Measurements from ENCODE around the gene LSR. TPM values are rescaled to one million over a fixed set of nuclear protein-coding genes. Genes with fewer than 3 reads are reported as not detected.
A peak's percentile ranks its signal among the peaks of the same experiment; 100 is the strongest.

The LSR gene
- total RNA-seq, result 103 TPM

DNA sequence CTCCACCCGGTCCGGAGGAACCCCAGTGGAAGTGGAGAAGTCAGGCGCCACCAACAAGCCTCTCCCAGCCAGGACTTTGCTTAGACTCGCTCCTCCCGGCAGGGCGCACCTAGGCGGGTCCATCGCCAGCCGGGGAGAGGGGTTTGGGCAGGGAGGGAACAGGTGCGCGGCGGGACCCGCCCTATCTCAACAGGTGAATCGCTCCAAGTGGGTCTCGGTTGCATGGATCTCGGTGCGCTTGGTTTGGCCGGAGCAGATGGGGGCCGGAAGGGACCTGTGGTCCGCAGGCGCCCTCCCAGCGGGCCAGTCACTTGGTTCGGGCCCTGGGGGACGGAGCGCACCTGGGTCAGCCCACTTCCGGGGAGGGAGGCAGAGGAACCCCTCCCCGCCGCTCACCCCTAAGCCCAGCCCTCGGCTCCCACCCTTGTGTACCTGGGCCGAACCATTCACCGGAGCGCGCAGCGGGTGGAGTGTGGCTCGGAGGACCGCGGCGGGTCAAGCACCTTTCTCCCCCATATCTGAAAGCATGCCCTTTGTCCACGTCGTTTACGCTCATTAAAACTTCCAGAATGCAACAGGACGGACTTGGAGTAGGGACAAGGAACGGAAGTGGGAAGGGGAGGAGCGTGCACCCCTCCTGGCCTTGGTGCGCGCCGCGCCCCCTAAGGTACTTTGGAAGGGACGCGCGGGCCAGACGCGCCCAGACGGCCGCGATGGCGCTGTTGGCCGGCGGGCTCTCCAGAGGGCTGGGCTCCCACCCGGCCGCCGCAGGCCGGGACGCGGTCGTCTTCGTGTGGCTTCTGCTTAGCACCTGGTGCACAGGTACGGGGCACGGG lies at the start of gene LSR:
TSS of gene LSR (plus strand) at position 693 of the 836 bp plus-strand sequence. CDS start at position 714, 21 bp downstream.
- DNase-seq (ENCODE audit: low spot score), result peak; percentile 93

GRCh38 chr19:35199481-35199880 lies 49.3 kb upstream of the LSR start:
- DNase-seq (ENCODE audit: low spot score) (no peak), ATAC-seq (no peak)

More for the DNA sequence above, at the start of gene LSR:
- ATAC-seq, result peak; percentile 87

DNA sequence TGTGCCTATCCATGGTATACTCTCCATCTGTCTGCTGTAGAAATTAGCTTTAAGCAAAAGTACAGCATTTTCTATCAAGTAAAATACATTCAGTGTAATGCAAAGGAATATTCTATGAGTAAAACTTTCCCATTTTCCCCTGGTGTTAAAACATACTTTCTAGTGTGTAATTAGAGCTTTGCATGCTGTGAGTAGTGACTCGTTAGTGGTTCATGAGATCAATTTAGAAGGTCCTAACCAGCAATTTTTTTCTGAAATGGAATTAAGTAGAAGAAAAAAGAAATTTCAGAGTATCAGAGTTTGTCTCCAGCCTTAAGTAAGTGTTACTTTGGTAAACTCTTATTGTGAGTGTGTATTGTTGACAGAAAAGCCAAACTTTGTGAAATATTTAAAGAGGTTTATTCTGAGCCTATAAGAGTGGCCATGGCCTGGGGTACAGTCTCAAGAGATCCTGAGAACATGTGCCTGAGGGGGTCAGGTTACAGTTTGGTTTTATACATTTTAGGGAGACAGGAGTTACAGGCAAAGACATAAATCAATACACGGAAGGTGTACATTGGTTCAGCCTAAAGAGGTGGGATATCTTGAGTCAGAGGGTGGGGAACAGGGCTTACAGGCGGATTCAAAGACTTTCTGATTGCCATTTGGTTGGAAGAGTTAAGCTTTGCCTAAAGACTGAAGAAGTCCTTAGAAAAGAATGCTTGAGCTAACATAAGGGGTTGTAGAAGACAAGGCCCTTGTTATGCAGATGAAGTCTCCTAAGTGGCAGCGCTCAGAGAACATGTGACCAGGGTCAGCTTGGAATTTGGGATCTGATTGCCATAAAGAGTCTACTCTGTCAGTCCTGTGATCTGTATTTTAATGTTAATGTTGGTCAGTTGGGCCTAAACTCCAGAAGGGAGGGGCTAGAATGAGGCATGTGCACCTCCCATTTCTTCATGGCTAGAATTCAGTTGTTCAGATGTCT lies 45.8 kb upstream of the LSR start:
- ATAC-seq (no peak), DNase-seq (ENCODE audit: low spot score) (no peak)

- ATAC-seq (peak; percentile 52), DNase-seq (ENCODE audit: low spot score) (no peak)
These were observed 43.7 kb upstream of the LSR start for GRCh38 chr19:35204799-35205732.

DNA sequence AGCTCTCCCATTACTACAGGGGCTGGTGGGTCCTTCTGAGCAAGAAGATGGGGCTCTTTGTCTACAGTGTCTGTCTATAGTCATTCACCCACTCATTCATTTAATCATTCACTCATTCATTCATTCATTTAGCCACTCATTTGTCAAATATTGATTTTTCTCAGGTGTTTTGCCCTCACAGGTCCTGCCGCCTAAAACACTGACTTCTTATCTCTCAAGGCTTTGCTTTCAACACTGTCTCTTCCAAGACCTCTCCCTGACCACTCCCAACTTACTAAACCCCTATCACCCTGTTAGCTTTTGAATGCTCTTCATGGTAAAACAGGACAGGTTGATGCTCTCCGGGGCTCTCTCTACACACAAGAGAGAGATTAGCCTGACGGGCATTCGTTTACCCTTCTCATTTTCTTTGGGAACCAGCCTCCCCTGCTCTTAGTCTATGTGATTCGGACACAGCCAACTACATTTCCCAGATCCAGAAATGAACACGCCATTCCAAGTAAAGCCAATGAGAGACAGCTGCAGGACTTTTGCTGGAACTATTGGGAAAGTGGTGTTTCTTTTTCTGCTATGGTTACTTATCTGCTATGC lies 43.0 kb upstream of the LSR start:
- no peak for ATAC-seq
- peak; percentile 7 for DNase-seq (ENCODE audit: low spot score)

DNA sequence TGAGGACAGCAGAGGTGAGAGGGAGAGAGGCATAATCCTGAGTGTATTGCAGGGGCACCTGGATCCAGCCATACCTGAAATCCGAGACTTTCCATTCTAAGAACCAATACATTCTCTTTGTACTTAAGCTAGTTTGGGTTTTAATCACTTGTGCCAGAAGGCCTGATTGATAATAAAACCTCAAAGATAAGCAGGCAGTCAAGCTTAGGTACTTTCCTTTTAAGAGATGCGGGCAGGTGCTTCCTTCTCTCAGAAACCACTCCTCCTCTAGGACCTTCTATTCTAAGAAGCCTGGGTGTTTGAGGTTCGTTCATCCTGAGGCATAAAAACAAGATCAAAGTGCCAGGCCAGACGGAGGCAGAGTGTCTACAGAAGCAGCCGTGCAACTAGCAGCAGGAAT lies 42.4 kb upstream of the LSR start:
- ATAC-seq, result no peak
- DNase-seq (ENCODE audit: low spot score), result peak; percentile 6

GRCh38 chr19:35206855-35207254 lies 41.9 kb upstream of the LSR start:
- ATAC-seq, result no peak
- peak; percentile 5 for DNase-seq (ENCODE audit: low spot score)

DNA sequence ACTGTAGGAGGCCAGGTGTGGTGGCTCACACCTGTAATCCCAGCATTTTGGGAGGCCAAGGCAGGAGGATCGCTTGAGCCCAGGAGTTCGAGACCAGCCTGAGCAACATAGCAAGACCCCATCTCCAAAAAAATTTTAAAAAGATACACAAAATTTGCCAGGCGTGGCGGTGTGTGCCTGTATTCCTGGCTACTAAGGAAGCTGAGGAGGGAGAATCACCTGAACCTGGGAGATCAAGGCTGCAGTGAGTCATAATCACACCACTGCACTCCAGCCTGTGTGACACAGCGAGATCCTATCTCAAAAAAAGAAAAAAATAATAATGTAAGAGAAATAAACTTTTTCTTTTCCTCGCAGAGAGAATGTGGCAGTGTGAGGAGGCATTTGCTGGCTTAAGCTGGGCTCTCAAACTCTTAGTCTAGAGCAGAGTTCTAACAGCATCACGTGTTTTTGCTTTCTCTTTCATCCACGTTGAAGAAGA lies 41.4 kb upstream of the LSR start:
- no peak for ATAC-seq
- peak; percentile 10 for DNase-seq (ENCODE audit: low spot score)

GRCh38 chr19:35208121-35208520 lies 40.7 kb upstream of the LSR start:
- ATAC-seq (no peak), DNase-seq (ENCODE audit: low spot score) (no peak)

- ATAC-seq (no peak), DNase-seq (ENCODE audit: low spot score) (no peak)
These were observed 39.2 kb upstream of the LSR start for GRCh38 chr19:35209646-35210045.

DNA sequence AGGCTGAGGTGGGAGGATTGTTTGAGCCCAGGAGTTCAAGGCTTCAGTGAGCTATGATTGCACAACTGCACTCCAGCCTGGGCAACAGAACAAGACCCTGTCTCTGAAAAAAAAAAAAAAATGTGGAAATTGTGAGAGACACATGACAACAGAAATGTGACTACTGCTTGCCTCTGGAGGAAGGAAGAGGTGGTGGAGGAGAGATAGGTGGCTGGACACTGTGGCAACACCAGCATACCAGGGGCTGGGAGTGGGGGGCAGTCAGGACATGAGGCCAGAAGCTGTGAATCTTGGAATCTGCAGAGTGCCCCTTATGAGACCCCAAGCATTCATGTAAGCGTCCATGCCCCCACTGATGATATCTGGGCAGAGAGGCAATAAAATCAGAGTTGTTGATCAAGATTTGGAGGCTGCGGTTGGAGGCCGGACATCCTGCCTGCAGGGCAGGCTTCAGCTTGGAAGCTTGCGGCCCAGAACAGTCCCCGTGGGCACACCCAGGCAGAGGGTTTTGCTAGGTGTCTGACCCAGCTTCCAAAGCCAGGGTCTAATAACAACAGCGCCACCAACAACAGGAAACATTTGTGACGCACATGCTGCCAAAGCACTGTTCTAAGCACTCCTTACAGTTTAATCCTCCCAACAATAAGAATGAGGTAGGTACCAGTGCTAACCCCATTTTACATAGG lies 37.1 kb upstream of the LSR start:
- ATAC-seq (peak; percentile 67), DNase-seq (ENCODE audit: low spot score) (peak; percentile 57)

- DNase-seq (ENCODE audit: low spot score), result no peak
- no peak for ATAC-seq
These were observed 36.6 kb upstream of the LSR start for GRCh38 chr19:35212241-35212640.

DNA sequence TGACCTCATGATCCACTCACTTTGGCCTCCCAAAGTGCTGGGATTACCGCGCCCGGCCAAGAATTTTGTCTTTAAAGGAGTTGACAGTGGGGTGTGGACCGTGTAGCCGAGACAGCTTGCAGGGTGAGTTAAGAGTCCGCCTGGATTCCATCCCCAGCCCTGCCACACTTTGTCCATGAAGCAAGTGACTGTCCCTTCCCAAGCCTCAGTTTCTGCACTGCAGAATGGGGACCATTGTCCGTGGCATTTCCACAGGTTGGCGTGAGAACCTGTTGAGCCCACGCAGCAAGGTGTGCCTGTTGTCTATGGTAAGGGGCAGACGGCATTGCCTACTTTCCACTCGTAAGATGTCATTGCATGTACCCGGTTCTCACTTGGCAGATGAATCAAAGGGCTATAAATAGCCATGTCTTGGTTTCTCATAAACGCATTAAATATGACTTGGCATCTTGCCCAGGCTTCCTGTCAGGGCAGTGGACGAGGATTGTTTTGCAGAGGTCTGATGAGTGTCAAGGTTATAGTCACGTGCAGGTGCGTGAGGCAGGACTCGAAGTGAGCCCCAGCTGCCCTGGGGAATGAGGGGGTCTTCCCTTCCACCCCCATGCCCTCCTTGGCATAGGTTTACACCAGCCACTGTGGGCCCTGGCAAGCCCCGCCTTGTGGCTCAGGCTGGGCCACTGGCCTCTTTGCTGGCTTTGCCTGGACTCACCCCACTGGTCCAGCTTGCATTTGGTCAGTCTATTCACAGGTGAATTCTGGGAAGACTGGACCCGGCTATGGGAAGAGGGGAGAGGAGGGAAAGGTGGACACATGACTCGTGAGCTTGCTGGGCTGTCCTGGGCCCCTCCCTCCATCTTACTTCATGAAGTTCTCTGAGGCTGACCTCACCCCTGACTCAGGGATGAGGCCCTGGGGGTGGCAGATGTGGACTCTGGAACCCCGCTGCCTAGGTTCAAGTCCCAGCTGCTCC lies 34.9 kb upstream of the LSR start:
- ATAC-seq, result peak; percentile 55
- DNase-seq (ENCODE audit: low spot score), result peak; percentile 56

DNA sequence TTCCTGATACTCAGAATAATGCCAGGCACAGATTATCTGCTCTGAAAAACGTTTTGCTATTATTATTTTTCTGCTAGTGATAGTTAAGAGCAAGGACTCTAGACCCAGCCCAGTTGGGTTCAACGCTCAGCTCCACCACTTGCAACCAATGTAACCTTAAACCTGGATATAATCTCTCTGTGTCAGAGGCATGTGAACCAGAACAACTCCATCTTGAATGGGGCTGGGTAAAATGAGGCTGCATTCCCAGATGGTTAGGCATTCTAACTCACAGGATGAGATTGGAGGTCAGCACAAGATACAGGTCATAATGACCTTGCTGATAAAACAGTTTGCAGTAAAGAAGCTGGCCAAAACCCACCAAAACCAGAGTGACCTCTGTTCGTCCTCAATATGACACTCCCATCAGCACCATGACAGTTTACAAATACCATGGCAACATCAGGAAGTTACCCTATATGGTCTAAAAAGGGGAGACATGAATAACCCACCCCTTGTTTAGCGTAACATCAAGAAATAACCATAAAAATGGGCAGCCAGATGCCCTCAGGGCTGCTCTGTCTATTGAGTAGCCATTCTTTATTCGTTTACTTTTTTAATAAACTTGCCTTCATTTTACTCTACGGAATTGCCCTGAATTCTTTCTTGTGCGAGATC lies 33.9 kb upstream of the LSR start:
- no peak for ATAC-seq
- no peak for DNase-seq (ENCODE audit: low spot score)

- ATAC-seq (no peak), DNase-seq (ENCODE audit: low spot score) (no peak)
These were observed 32.6 kb upstream of the LSR start for GRCh38 chr19:35216016-35216832.

GRCh38 chr19:35216833-35217648 lies 31.8 kb upstream of the LSR start:
- peak; percentile 8 for ATAC-seq

More at GRCh38 chr19:35216833-35217648, 31.8 kb upstream of the LSR start:
- DNase-seq (ENCODE audit: low spot score), result no peak
